ENCODE data around the gene MS4A18.
A peak's percentile ranks its signal among the peaks of the same experiment; 100 is the strongest.
"Not testable (repeated sequence)": the region's sequence is repeated elsewhere in the genome, so short reads cannot be mapped to it uniquely, and the experiment has no call there.

MS4A18 gene

GRCh38 chr11:60724420-60724819 lies at the start of gene MS4A18:
TSS of gene MS4A18 (plus strand) at chr11:60724720.
- DNase-seq = no peak

DNA sequence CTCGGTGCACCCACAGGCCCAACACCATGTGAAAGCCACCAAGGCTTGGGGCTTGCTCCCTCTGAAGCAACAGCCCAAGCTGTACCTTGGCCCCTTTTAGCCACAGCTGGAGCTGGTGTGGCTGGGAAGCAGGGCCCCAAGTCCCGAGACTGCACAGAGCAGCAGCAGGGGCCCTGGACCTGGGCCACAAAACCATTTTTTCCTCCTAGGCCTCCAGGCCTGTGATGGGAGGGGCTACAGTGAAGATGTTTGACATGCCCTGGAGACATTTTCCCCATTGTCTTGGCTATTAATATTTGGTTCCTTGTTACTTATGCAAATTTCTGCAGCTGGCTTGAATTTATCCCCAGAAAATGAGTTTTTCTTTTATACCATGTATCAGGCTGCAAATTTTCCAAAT lies 46.3 kb upstream of the MS4A18 start:
- DNase-seq = not testable (repeated sequence)

GRCh38 chr11:60679879-60680278 lies 44.6 kb upstream of the MS4A18 start:
- DNase-seq = no peak

- no peak for DNase-seq
These were observed 43.9 kb upstream of the MS4A18 start for GRCh38 chr11:60680455-60681119.

- not testable (repeated sequence) for DNase-seq
These were observed 40.0 kb upstream of the MS4A18 start for GRCh38 chr11:60684541-60684848.

GRCh38 chr11:60691661-60692060 lies 32.9 kb upstream of the MS4A18 start:
- no peak for DNase-seq

DNA sequence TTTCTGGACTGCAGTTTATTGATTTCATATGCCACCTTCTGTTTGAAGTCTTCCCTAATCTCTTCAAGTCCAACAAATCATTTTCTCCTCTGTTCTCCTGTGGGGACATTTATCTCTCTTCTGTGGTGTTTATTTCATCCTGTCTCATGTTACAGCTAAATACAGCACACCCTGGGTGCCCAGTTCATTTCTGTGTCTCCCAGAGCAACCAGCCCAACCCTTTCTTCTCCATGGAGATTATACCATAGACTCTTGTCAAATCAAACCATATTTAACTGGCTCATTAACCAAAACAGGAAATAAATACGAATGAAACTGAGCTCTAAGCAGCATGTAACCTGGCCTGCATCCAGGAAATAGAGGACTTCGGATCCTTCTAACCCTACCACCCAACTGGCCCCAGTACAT lies 25.2 kb upstream of the MS4A18 start, which contains the start of gene MS4A8:
TSS of gene MS4A8 (plus strand) at position 329 of the 408 bp plus-strand sequence. CDS start 1,249 bp downstream, outside the sequence.
- no peak for DNase-seq

DNA sequence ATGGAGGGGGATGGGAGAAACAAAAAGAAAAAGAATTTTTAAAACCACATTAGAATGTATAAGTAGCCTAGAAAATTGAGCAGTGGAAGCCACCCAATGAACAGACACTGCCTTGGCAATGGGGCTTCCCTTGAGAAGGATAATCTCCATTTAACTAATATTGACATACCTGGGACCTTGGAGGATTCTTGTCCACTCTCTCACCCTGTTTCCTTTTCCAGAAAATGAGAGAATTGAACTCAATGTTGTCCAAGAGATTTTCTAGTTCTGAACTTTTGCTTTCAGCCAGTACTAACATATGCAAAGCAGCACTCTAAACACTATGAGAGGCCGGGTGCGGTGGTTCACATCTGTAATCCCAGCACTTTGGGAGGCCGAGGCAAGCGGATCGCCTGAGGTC lies 24.6 kb upstream of the MS4A18 start:
- DNase-seq = no peak

DNA sequence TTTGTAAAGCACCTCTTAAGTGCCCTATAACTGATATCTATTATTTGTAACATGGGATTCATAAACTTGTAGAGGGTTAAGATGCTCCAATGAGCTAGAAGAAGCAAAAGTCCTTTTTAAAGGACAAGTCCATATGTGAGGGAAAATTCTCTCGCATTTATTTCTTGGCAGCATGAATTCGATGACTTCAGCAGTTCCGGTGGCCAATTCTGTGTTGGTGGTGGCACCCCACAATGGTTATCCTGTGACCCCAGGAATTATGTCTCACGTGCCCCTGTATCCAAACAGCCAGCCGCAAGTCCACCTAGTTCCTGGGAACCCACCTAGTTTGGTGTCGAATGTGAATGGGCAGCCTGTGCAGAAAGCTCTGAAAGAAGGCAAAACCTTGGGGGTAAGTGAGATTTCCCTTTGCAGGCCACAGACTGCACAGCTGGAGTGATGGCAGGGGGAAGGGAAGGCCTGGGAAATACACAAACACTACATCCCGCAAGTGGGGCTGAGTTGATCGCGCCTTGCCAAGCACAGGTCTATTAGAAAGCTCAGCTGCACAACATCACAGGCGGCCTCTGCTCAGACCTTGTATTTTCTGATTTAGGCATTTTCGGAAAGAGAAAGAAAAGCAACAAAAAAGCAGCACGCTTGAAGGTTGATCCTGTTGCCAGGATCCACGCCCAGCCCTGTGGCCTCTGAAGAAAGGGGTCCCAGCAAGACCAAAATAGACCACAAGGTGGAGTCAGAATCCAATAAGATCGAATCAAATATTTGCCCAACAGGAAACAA lies 23.6 kb upstream of the MS4A18 start:
- peak in 2 of 3 donors; percentile 8 to 9 for DNase-seq

DNA sequence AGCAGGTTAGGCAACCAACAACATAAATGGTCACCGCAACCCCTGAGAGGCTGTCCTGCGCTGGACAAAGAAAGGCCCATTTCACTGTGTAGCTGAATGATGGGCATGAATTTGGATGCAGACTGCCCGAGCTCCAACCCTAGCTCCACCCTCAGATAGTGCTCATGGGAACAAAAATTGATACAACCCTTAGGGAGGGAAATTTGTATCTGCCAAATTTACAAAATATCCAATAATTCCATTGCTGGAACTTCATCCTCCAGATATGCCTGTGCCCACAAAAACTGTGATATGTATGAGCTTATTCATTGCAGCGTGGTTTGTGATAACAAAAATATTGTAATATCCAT lies 23.1 kb upstream of the MS4A18 start:
- no peak for DNase-seq

- no peak for DNase-seq
These were observed 21.1 kb upstream of the MS4A18 start for GRCh38 chr11:60703374-60703773.

DNA sequence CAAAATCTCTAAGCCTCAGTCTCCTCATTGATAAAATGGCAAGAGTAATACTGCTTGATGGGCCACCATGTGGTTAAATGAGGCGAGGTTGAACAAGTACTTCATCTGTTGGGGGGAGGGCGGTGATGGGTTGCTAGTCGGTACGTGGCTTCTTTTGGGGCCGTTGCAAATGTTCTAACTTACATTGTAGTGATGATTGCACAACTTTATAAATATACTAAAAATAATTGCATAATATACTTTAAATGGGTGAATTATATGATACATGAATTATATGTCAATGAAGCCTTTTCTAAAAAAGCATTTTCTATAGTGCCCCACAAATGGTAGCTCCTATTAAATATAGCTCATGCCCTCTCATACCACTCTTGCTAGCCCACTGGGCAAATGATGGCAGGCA lies 18.6 kb upstream of the MS4A18 start:
- no peak for DNase-seq

DNA sequence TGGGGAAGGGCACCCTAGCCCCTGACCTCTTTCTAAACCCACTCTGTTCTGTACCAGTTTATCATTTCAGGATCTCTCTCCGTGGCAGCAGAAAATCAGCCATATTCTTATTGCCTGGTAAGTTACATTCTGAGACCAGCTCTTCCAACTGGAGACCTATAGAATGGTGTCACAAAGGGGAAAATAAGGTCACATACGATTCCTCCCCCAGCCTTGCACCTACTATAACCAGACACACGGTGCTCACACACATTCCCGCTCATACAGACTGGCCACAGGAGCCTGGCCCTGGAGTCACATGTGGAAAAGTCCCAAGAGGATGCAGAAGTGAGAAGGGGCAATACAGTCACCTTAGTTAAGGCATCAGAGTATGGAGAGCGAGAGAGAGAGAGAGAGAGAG lies 17.6 kb upstream of the MS4A18 start:
- no peak for DNase-seq

DNA sequence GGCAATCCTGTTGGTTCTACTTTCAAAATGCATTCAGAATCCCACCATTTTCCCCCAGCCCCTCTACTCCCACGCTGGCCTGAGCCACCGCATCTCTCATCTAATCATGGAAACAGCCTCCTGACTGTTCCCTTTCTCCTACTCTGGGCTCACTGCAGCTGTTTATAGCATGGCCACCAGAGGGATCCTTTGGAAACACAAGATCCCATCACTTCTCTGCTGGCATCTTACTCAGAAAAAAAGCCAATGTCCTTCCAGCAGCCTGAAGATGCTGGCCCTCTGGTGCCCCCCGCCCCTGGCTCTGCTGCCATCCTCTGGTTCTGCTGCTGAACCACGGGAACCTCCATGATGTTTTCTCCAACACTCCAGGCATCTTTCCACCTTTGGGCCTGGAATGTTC lies 14.0 kb upstream of the MS4A18 start:
- no peak for DNase-seq

DNA sequence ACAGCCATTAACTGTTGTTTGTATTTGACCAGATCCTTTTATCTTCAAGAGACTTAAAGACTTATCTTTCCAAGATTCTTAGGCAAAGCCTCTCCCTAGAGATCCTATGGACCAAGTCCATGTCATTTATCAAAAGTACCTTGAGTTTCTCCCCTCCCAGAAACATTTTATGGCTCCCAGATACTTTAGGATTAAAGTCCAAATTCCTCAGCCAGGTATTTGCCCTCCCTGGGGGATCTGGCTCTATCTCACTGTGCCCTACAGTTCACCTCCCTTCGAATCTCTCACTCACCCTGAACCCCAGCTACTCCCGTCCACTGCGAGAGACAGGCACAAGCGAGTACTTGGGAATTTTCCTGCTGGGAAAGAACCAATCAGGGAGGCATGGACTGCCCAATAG lies 13.2 kb upstream of the MS4A18 start:
- DNase-seq = no peak

DNA sequence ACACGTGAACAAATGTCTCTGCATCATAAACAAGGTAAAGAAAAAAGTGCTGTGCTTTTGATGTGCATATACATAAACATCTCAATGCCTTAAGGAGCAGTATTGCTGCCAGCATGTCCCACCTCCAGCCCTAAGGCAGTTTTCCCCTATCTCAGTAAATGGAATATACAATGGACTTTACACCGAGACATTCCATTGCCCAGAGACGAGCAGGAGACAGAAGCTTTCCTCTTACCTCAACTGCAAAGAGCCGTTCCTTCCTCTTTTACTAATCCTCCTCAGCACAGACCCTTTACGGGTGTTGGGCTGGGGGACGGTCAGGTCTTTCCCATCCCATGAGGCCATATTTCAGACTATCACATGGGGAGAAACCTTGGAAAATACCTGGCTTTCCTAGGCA lies 11.1 kb upstream of the MS4A18 start:
- DNase-seq = not testable (repeated sequence)

GRCh38 chr11:60717956-60718355 lies 6.6 kb upstream of the MS4A18 start:
- DNase-seq = no peak

DNA sequence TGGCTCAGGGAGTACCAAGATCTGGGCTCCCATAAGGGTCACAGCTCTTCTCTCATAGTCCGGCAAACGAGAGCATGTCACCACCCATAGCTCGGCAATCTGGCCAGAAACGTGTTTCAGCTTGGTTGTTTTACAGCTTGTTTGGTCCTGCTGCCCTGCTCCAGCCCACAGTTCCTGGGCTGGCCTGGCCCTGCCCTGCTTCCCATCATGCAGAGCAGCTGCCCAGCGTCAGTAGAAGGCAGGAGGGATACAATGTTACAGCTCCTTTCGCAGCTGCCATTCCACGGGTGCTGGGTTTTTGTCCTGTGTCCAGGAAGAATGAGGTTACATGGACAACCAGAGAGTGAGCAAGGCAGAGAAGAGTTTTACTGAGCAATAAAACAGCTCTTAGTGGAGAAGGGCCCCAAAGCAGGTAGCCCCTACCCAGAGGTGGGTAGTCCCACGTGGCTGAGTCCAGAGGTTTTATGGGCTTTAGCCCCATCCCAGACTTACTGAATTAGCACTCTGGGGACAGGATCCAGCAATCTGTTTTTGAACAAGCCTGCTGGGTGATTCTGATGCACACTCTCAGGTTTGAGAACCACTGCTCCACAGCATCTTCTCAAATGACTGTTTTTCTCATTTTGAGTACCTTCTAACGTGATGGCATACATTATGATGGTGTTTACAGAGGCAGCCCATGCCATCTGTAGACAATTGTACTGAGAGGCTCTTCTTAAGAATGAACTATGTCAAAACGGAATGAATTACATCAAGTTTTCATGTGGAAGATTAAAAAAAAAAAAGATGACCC lies 5.8 kb upstream of the MS4A18 start:
- DNase-seq = no peak

DNA sequence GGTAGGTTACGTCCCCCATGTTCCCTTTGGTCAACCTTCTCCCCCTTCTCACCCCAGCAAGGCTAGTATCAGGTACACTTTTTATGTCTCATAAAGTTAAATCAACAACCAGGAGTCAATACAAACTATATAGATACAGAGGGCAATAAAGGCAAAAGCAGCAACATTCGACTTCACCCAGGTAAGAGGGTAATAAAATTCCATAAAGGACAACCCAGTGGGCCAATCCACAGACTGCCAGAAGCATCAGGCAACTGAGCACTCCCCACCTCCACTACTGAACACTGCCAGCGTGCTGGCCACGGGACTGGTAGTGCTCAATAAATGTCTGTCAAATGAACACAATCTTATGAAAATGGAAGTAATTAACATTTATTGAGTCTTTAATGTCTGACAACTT lies 5.1 kb upstream of the MS4A18 start:
- no peak for DNase-seq

DNA sequence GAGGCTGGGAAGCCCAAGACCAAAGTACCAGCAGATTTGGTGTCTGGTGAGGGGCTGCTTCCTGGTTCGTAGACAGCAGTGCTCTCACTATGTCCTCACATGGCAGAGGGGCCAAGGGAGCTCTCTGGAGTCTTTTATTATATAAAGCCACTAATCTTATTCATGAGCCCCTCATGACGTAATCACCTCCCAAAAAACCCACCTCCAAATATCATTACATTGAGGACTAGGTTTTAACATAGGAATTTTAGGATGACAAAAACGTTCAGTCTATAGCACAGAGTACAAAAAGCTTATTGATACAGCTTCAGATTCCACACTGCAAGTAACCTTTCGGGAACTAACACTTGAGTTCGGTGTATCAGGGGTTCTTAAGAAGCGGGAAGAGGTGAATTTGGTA lies 4.1 kb upstream of the MS4A18 start:
- no peak for DNase-seq

GRCh38 chr11:60725592-60725991 lies 1.1 kb downstream of the MS4A18 start:
- no peak for DNase-seq

DNA sequence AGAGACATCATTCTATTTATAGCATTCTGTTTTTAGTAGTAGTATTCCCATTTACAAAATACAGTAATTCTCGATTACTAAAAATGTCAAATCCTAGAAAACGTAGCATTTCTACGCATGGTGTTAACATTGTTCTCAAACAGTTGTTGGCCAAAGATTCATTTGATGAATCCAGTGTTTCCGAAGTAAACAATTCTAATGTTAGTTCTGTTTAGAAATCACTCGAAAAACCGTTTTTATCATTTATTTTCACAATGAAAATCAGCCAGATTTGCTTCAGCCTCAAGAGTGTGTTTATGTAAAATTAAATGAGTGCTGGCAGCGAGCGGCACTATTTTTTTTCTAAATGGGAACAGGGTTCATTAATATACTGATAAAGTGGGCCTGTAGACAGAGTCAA lies 7.1 kb downstream of the MS4A18 start:
- no peak for DNase-seq

- no peak for DNase-seq
These were observed 9.8 kb downstream of the MS4A18 start for GRCh38 chr11:60734279-60734678.

GRCh38 chr11:60739114-60739513 lies 14.6 kb downstream of the MS4A18 start:
- no peak for DNase-seq

Measured in suppressor macrophage treated with lipopolysaccharide for 1 hour (primary cell).